Measurements from ENCODE around the gene RAMP2. TPM values are rescaled to one million over a fixed set of nuclear protein-coding genes. Genes with fewer than 3 reads are reported as not detected.

RAMP2 gene
- 10.9 and 11.7 TPM in 2 replicates for total RNA-seq (2021)
- long read RNA-seq, transcript RAMP2-201 (4 exons, 780 nt) = major isoform, 6 of 9 reads
- long read RNA-seq, partial matches to known transcripts = 1 of 9 reads
- long read RNA-seq, other reads (novel, unspliced or antisense) = 0 of 9 reads

GRCh38 chr17:42760652-42761581, at the start of gene RAMP2:
Gene RAMP2 (plus strand): TSS chr17:42761227. CDS start chr17:42761262, 35 bp downstream.
- WGBS (ENCODE audit: extremely low coverage, insufficient read length, low lambda C conversion rate) = no CpG with 5 or more reads among the region's 92 CpGs
- no peak within 1 kb of the TSS for H2BK5ac ChIP-seq (ENCODE audit: insufficient read length, low read length)
- H3K23ac ChIP-seq (ENCODE audit: insufficient read length, low read depth, low read length) = no peak within 1 kb of the TSS
- H3K56ac ChIP-seq (ENCODE audit: insufficient read length, low read depth, low read length) = no peak within 1 kb of the TSS
- no peak within 1 kb of the TSS for H3K18ac ChIP-seq (ENCODE audit: insufficient read length, low read depth, low read length)
- H2AFZ ChIP-seq (ENCODE audit: low read length) = peak within 1 kb of the TSS; percentile 15
- no peak within 1 kb of the TSS for H2BK120ac ChIP-seq (ENCODE audit: low read depth, low read length, poor library complexity, severe bottlenecking)
- H3K27me3 ChIP-seq (ENCODE audit: insufficient read depth, low read length) = peaks cover 23% of the 10 kb centered on the region
- no peak within 1 kb of the TSS for H3K14ac ChIP-seq (ENCODE audit: insufficient read depth, low read length)
- H3K27ac ChIP-seq (ENCODE audit: insufficient read length, low read depth, low read length) = no peak within 1 kb of the TSS
- no peak within 1 kb of the TSS for H4K8ac ChIP-seq (replicated peaks; ENCODE audit: insufficient read length, low read depth, low read length)
- H3K79me2 ChIP-seq (ENCODE audit: insufficient read depth, low read length) = no peaks in the 10 kb centered on the region
- no peak within 1 kb of the TSS for H2AK5ac ChIP-seq (ENCODE audit: insufficient read length, low read length)
- peaks cover 6% of the 10 kb centered on the region for H3K23me2 ChIP-seq (ENCODE audit: insufficient read length, low read depth, low read length, poor library complexity, severe bottlenecking)
- no peak within 1 kb of the TSS for H2BK20ac ChIP-seq (ENCODE audit: low read depth, low read length, poor library complexity, severe bottlenecking)
- H3K9me3 ChIP-seq (ENCODE audit: control insufficient read depth, low read depth, low read length) = no peaks in the 10 kb centered on the region
- no peak within 1 kb of the TSS for H3K4ac ChIP-seq (ENCODE audit: low read depth, low read length)
- Mint-ChIP-seq H3K4me1 (peaks cover 18 to 25% of the 10 kb centered on the region in 2 experiments), H3K9me3 (no peaks in the 10 kb centered on the region), H3K27me3 (ENCODE audit: low read depth) (peaks cover 50% of the 10 kb centered on the region), H3K4me3 (peak within 1 kb of the TSS; percentile 61 to 75), H3K27ac (no peak within 1 kb of the TSS), H3K36me3 (ENCODE audit: insufficient read depth in 1 of 3, low read depth in 3 of 3) (peaks cover 0 to 1% (median 0%) of the 10 kb centered on the region in 3 experiments; a peak in 1 of 7 replicates)
- no peak for DNase-seq
- H4K5ac ChIP-seq (ENCODE audit: insufficient read length, low read depth, low read length) = no peak within 1 kb of the TSS
- no peaks in the 10 kb centered on the region for H3K79me1 ChIP-seq (ENCODE audit: insufficient read depth, low read depth, low read length, poor library complexity, severe bottlenecking)
- no peaks in the 10 kb centered on the region for H4K20me1 ChIP-seq (ENCODE audit: control insufficient read depth, insufficient read depth, insufficient read length)
- no peak within 1 kb of the TSS for H3K9ac ChIP-seq (ENCODE audit: extremely low read depth, insufficient read length, low read length)
- H3T11ph ChIP-seq (ENCODE audit: low read length) = no peak within 1 kb of the TSS
- no peaks in the 10 kb centered on the region; the same call in 1 of the 2 replicates for H3K4me1 ChIP-seq (ENCODE audit: insufficient read depth, low read length)
- peak within 1 kb of the TSS; percentile 67 for H3K4me2 ChIP-seq (ENCODE audit: insufficient read depth, insufficient read length, low read length)
- H2BK12ac ChIP-seq (ENCODE audit: insufficient read length, low read depth, low read length) = no peak within 1 kb of the TSS
- no peak within 1 kb of the TSS for H4K91ac ChIP-seq (ENCODE audit: insufficient read length, low read depth, low read length)
- H2BK15ac ChIP-seq (ENCODE audit: low read depth, low read length) = no peak within 1 kb of the TSS
- no peak for TF ChIP-seq CTCF (conservative IDR thresholded peaks at IDR 0.05)

Data from H9 (cell line).